Activated T-cell treated with anti-CD3 and anti-CD28 coated beads, Interleukin-2, amount 50 U/mL, for 24 hours (primary cell): ENCODE data around the gene PTPRK.

ENCODE experiments used
- DNase-seq: peaks from one replicate; pipeline ENCODE4 v3.0.0-alpha.2; 2020
- H3K27ac Mint-ChIP-seq: 2 replicates; pipeline ENCODE4 v1.8.0; 2020; ENCODE audit warnings: mild to moderate bottlenecking, mixed read lengths
- H3K27me3 Mint-ChIP-seq: 2 replicates; pipeline ENCODE4 v1.8.0; 2020; ENCODE audit warnings: mixed read lengths
- H3K36me3 Mint-ChIP-seq: 2 replicates; pipeline ENCODE4 v1.8.0; 2020; ENCODE audit warnings: low read depth, mixed read lengths
- H3K4me1 Mint-ChIP-seq: 2 replicates; pipeline ENCODE4 v1.8.0; 2020; ENCODE audit warnings: low read depth, mixed read lengths
- H3K4me3 Mint-ChIP-seq: 2 replicates; pipeline ENCODE4 v1.8.0; 2020; ENCODE audit warnings: mild to moderate bottlenecking, moderate library complexity, mixed read lengths
- H3K9me3 Mint-ChIP-seq: 2 replicates; pipeline ENCODE4 v1.8.0; 2020; ENCODE audit warnings: mixed read lengths

Gene PTPRK

DNA sequence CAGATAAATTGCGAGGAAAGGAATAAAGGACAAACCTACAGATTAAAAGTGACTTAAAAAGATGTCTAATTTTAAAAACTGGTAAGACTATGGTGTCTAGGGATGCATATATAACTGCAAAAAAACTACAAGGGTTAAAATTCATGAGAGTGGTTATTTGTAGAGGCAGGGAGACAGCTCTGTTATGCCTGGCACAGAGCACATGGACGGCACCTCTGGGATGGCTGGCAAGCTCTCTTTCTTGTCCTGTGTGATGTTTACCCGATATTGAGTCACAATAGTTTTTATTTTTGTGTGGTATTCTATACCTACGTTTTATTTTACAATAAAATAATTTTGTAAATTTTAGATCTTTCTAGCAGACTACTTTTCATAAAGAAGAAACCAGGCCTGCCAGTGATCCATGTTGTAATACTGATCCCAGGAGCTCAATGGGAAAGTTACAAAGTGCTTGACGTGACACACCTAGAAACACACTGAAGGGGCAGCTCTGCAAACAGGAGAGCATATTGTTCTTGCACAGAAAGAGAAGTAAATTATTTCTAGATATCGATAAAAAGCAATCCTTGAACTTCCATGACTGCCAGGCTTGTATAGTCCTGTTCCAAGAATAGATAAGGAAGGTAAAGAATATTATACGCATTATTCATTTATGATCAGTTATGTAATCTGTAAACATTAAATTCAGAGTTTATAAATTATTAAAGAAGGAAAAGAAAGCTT, 290.0 kb downstream of the PTPRK start:
- Mint-ChIP-seq H3K27ac (no peak overlapping the region), H3K4me1 (no peaks in the 10 kb centered on the region), H3K27me3 (no peaks in the 10 kb centered on the region), H3K9me3 (no peaks in the 10 kb centered on the region), H3K36me3 (no peaks in the 10 kb centered on the region), H3K4me3 (no peak overlapping the region)
- DNase-seq = no peak

DNA sequence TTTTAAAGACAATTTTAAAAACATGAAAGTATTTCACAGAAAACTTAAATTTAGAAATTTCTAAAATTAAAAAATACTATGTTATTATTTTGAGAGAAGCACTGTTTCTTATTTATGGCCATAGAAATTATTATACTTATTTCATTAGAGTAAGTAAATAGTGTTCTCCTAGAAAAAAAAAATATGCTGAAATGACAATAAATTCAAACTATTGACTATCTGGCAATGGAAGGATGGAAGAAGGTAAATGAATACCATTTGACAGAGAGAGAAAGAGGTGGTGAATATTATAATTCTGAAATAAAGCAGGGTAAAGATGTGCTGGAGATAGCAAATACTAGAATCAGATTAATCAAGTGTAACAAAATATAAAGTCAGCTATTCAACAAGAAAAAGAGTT, 294.8 kb downstream of the PTPRK start:
- H3K27ac Mint-ChIP-seq = no peak overlapping the region

GRCh38 chr6:128216917-128217316, 303.5 kb downstream of the PTPRK start:
- Mint-ChIP-seq H3K36me3 (no peaks in the 10 kb centered on the region), H3K4me1 (peaks cover 2% of the 10 kb centered on the region), H3K27ac (no peak overlapping the region), H3K27me3 (no peaks in the 10 kb centered on the region), H3K4me3 (no peak overlapping the region), H3K9me3 (no peaks in the 10 kb centered on the region)
- no peak for DNase-seq

More for the DNA sequence above, 294.8 kb downstream of the PTPRK start:
- no peak for DNase-seq
- H3K9me3 Mint-ChIP-seq = no peaks in the 10 kb centered on the region
- H3K4me1 Mint-ChIP-seq = peaks cover 4% of the 10 kb centered on the region
- H3K27me3 Mint-ChIP-seq = no peaks in the 10 kb centered on the region
- H3K4me3 Mint-ChIP-seq = no peak overlapping the region
- no peaks in the 10 kb centered on the region for H3K36me3 Mint-ChIP-seq

DNA sequence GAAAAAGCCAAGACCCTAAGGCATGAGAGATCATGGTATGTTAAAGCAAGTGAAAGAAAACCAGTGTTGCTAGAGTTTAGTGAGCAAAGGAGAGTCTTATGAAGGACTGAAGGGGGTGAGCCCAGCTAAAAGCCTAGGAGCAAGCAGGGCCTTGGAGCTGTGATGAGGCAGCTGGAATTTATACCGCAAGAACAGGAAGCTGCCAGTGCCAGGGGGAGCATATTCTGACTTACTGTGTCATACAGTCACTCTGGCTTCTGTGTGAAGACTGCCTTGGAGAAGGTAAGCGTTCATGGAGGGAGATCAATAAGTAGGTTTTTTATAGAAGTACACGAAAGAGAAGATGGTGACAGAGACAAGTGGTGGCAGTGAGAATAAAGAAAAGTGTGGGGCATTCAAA, 310.6 kb downstream of the PTPRK start:
- no peaks in the 10 kb centered on the region for H3K36me3 Mint-ChIP-seq
- no peak overlapping the region for H3K4me3 Mint-ChIP-seq
- H3K9me3 Mint-ChIP-seq = no peaks in the 10 kb centered on the region
- no peak overlapping the region for H3K27ac Mint-ChIP-seq
- H3K4me1 Mint-ChIP-seq = peaks cover 4% of the 10 kb centered on the region
- no peak for DNase-seq
- H3K27me3 Mint-ChIP-seq = no peaks in the 10 kb centered on the region

- Mint-ChIP-seq H3K27ac (no peak overlapping the region), H3K36me3 (no peaks in the 10 kb centered on the region)
Measured at GRCh38 chr6:128208851-128209580, 311.4 kb downstream of the PTPRK start.

DNA sequence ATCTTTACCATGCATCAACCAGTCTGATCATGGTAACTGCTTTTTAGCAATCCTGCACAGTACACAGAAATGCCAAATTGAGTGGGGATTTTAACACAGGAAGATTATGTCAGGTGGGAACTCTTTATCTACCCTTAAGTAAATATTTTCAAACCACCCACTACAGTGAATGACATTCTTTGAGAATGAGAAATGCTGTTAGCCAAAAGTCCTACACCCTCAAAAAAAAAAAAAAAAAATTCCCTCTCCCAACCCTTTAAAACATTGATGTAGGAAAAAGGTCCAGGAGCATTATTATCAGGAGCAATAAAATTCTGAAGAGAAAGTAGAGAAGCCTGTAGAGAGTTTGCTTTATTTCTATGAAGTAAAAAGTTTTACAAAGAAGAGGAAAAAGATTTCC, 312.3 kb downstream of the PTPRK start:
- H3K27ac Mint-ChIP-seq = no peak overlapping the region
- no peaks in the 10 kb centered on the region for H3K27me3 Mint-ChIP-seq
- H3K4me1 Mint-ChIP-seq = peaks cover 2% of the 10 kb centered on the region
- no peaks in the 10 kb centered on the region for H3K9me3 Mint-ChIP-seq
- H3K36me3 Mint-ChIP-seq = no peaks in the 10 kb centered on the region
- DNase-seq = no peak
- no peak overlapping the region for H3K4me3 Mint-ChIP-seq

More at GRCh38 chr6:128208851-128209580, 311.4 kb downstream of the PTPRK start:
- no peaks in the 10 kb centered on the region for H3K9me3 Mint-ChIP-seq
- H3K4me1 Mint-ChIP-seq = peaks cover 4% of the 10 kb centered on the region
- no peak for DNase-seq
- H3K27me3 Mint-ChIP-seq = no peaks in the 10 kb centered on the region
- H3K4me3 Mint-ChIP-seq = no peak overlapping the region

GRCh38 chr6:128206610-128207426, 313.6 kb downstream of the PTPRK start:
- DNase-seq = no peak
- H3K4me3 Mint-ChIP-seq = no peak overlapping the region
- peaks cover 2% of the 10 kb centered on the region for H3K4me1 Mint-ChIP-seq
- H3K27ac Mint-ChIP-seq = no peak overlapping the region
- H3K27me3 Mint-ChIP-seq = no peaks in the 10 kb centered on the region
- no peaks in the 10 kb centered on the region for H3K9me3 Mint-ChIP-seq
- H3K36me3 Mint-ChIP-seq = no peaks in the 10 kb centered on the region

- Mint-ChIP-seq H3K9me3 (no peaks in the 10 kb centered on the region), H3K36me3 (no peaks in the 10 kb centered on the region), H3K27me3 (no peaks in the 10 kb centered on the region), H3K27ac (no peak overlapping the region), H3K4me1 (peaks cover 2% of the 10 kb centered on the region), H3K4me3 (no peak overlapping the region)
- DNase-seq = no peak
Measured at GRCh38 chr6:128204616-128205015, 315.8 kb downstream of the PTPRK start.

GRCh38 chr6:128202169-128202765, 318.1 kb downstream of the PTPRK start:
- Mint-ChIP-seq H3K27ac (no peak overlapping the region), H3K9me3 (no peaks in the 10 kb centered on the region), H3K27me3 (no peaks in the 10 kb centered on the region), H3K4me1 (no peaks in the 10 kb centered on the region), H3K4me3 (no peak overlapping the region), H3K36me3 (no peaks in the 10 kb centered on the region)
- DNase-seq = no peak

- no peak for DNase-seq
- H3K4me1 Mint-ChIP-seq = no peaks in the 10 kb centered on the region
- no peak overlapping the region for H3K27ac Mint-ChIP-seq
- no peaks in the 10 kb centered on the region for H3K9me3 Mint-ChIP-seq
- no peak overlapping the region for H3K4me3 Mint-ChIP-seq
- H3K27me3 Mint-ChIP-seq = no peaks in the 10 kb centered on the region
- H3K36me3 Mint-ChIP-seq = no peaks in the 10 kb centered on the region
Measured at GRCh38 chr6:128200789-128201188, 319.6 kb downstream of the PTPRK start.

- DNase-seq = no peak
- H3K9me3 Mint-ChIP-seq = no peaks in the 10 kb centered on the region
- no peak overlapping the region for H3K4me3 Mint-ChIP-seq
- H3K27me3 Mint-ChIP-seq = no peaks in the 10 kb centered on the region
- no peaks in the 10 kb centered on the region for H3K36me3 Mint-ChIP-seq
- H3K4me1 Mint-ChIP-seq = no peaks in the 10 kb centered on the region
- no peak overlapping the region for H3K27ac Mint-ChIP-seq
Measured at GRCh38 chr6:128199461-128199860, 320.9 kb downstream of the PTPRK start.

DNA sequence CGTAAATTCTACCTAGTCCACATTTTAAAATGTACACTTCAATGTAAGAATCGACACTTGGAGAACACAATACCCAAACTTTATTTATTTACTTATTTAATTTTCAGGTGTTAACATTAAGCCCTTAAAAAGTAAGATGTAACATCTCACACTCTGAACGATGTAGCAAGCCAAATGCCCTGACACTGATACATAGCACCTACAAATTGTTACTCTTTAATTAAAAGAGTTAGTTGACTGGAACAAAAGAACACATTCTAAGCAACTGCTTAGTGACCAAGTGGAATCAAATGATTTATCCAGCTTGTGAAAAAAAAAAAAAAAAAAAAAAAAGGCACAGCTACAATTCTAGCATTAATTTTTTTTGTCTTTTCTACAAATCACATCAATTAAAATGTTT, 327.4 kb downstream of the PTPRK start:
- DNase-seq = no peak
- Mint-ChIP-seq H3K4me3 (no peak overlapping the region), H3K36me3 (no peaks in the 10 kb centered on the region), H3K4me1 (no peaks in the 10 kb centered on the region), H3K9me3 (no peaks in the 10 kb centered on the region), H3K27ac (no peak overlapping the region), H3K27me3 (no peaks in the 10 kb centered on the region)

DNA sequence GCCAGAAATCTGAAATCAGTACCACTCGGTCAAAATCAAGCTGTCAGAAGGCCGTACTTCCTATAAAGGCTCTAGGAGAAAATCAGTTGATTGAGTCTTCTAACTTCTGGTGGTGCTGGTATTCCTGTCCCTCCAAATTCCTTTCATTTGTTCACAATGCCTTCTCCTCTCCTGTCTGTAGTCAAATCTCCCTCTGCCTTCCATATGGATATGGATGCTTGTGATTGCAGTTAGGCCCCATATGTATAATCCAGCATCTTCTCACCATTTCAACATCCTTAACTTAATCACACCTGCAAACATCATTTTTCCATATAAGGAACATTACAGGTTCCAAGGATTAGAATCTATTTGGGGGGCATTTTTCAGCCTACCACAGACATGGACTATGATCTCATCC, 331.7 kb downstream of the PTPRK start:
- peaks cover 1% of the 10 kb centered on the region for H3K4me1 Mint-ChIP-seq
- H3K9me3 Mint-ChIP-seq = no peaks in the 10 kb centered on the region
- no peak overlapping the region for H3K4me3 Mint-ChIP-seq
- no peak for DNase-seq
- H3K27ac Mint-ChIP-seq = no peak overlapping the region
- no peaks in the 10 kb centered on the region for H3K27me3 Mint-ChIP-seq
- H3K36me3 Mint-ChIP-seq = no peaks in the 10 kb centered on the region

GRCh38 chr6:128186729-128187128, 333.7 kb downstream of the PTPRK start:
- Mint-ChIP-seq H3K4me1 (peaks cover 1% of the 10 kb centered on the region), H3K36me3 (no peaks in the 10 kb centered on the region), H3K4me3 (no peak overlapping the region), H3K9me3 (no peaks in the 10 kb centered on the region), H3K27ac (no peak overlapping the region), H3K27me3 (no peaks in the 10 kb centered on the region)
- DNase-seq = no peak
